HG03280 (cell line): ENCODE results near the gene PTPRU.

Experiments
- ATAC-seq: cut with Tn5 transposase; IDR thresholded peaks from one replicate; pipeline ENCODE4 v1.9.1; 2021; ENCODE audit warnings: mild to moderate bottlenecking, moderate library complexity; ENCODE audit not compliant: unreplicated experiment

PTPRU gene

DNA sequence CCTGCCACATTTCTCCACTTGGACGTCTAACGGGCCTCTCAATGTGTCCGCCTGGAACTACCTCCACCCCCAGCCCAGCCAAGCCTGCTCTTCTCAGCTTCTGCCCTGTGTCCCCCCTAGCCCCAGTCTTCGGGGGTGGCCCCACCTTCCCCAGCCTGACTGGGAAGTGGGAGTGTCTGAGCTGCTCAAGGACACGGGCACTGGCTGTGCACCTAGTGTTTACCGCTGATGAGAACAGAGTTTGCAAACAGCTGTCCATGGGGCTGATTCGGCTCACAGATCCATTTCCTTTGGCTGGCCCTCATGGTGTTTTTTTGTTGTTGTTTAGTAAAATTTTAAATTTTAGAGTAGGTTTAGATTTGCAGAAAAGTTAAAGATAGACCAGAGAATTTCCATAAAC, 121.1 kb downstream of the PTPRU start:
- no peak for ATAC-seq

DNA sequence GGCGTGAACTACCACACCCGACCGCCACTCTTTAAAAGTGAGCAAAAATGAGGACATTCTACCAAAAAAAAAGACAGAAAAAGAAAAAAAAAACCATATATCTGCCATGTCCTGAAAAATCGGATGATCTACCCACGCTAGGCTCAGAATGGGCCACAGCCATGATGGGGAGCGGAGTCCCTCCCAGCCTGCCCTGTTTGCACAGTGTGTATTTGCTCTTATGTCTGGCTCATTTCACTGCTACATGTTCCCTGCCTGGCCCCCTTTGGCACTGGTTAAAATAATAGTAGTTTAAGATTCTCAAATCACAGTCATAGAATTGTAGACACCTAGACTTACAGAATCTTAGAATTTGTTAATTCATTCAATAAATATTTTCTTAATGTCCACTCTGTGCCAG, 121.9 kb downstream of the PTPRU start:
- ATAC-seq, result no peak

DNA sequence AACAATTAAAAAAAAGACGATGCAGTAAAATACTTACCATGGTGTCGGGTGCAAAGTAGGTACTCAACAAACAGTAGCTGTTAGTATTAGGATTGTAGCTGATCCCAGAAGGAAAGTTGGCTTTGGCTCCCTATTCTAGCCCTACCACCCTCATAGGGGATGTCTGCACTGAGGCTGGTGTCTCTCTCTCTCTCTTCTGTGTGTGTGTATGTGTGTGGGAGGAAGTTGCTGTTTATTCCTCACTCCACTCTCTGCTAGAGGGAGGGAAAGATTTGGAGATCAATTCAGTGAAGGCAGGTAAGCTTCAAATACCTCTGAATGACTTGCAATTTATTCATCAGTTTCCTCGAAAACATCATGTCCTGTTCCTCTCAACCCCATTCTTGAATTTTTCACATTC, 124.4 kb downstream of the PTPRU start:
- ATAC-seq, result no peak

GRCh38 chr1:29361686-29362085, 125.4 kb downstream of the PTPRU start:
- ATAC-seq, result no peak

DNA sequence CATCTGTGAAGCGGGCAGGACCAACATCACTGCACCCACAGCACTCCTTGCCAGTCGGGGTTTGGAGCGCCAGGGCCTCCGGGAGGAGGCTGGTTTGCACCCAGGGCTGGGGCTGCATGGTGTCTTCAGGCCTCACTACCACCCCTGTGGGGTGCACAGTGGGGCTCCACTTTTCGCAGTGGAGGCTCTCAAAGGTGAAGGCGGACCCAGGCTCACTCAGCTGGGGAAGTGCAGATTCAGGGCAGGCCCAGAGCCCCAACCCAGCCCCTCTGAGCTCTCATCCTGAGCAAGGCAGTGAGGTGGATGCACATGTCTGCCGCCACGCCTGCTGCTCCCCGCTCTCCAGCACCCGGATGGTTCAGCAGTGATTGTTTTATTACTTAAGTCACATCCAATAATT, 125.8 kb downstream of the PTPRU start:
- ATAC-seq, result no peak

DNA sequence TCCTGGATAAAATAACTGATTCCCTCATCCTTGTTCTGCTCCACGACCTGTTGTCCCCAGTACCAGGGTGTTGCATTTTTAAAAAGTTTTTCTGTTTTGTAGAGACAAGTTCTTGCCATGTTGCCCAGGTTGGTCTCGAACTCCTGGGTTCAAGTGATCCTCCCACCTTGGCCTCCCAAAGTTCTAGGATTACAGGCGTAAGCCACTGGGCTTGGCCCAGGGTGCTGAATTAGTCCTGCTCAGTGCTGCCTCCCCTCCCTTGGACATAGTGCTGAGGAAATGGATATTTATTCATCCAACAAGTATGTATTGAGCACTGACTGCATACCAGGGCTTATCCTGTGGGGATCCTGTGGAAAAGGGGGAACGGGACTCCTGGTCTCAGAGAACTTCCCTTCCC, 126.4 kb downstream of the PTPRU start:
- ATAC-seq, result no peak

DNA sequence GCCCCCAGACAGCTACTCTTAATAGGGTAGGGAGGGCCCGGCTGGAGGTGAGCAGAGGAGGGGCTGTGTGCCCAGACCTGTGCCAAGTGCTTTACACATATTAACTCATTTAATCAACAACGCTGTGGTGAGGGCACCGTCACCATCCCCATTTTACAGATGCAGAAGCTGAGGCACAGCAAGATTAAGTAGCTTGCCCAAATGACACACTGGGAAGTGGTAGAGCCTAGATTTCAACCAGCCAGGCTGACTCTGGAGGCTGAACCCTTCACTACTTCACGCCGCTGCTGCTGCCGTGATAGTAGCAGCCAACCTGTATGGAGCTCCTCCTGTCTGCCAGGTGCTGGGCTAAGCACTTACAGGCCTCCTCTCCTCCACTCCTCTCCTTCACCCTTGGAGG, 127.2 kb downstream of the PTPRU start:
- no peak for ATAC-seq

DNA sequence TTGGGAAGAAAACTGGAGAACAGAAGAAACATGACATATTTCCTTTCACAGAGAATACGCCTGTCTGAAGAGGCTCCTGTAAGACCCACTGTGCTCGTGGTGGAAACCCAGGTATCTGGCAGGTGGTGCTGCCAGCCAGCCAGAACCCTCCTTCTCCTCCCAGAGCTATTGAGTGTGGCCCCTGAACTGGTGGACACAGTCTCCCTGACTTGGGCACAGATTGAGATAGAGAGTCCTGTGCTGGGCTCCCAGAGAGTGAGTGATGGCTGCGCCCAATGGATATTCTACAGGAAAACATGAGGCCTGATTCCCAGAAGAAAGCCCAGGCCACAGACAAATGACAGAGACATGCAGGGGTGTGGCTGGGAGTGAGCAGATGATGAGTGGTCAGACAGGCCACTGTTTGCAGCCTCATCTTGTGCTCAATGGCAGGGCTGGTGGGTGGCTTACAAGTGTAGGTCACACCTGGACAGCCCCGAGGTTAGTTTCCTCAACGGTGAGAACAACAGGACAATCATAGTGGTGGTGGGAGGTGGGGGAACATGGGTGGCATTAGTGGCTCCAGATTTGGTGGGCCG, 127.9 kb downstream of the PTPRU start:
- no peak for ATAC-seq

GRCh38 chr1:29365906-29366670, 129.8 kb downstream of the PTPRU start:
- ATAC-seq, result no peak

DNA sequence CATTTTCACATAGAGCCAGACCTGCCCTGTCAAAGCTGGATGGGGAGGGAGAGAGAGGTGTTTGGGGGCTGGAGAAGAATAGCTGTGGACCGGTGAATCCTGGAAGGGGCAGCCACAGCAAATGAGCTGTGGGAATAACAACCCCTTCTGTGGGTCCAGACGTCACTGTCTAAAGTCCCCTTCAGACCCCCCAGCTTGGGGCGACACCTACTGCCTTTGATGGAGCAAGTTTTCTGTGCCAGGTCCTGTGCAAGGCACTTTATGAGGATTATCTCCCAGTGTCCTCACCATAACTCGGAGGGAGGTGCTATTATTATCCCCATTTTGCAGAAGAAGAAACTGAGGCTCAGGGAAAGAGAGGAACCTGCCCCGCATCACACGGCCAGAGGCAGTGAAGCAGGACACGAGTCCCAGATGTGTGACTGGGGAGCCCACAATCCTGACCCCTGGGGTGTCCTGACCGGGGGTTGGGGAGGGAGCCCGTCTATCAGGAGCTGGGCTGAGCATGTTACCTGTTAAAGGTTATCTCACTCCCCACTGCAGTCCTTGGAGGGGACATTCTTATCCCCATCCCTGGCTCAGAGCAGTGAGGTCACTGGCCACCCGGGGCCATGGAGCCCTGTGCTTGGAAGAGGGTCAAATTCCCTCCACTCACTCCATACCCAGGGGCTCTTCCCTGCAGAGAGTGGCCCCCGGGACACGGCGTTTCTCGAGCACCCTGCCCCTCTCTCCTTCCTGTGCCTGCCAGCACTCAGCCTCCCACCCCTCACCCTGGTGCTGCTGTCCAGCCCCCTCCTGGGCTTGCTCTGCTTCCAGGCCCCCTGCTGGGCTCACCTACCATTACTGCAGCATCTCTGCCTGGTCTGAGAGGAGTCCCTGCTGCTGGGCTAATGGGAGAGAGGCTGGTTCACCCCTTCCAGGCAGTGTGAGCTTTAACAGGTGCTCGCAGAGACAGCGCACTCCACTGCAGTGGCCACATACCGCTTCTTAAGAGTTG, 132.9 kb downstream of the PTPRU start:
- ATAC-seq, result no peak

- ATAC-seq, result no peak
Observed at GRCh38 chr1:29370067-29370466, 133.7 kb downstream of the PTPRU start.

- no peak for ATAC-seq
Observed at GRCh38 chr1:29371332-29371731, 135.0 kb downstream of the PTPRU start.

DNA sequence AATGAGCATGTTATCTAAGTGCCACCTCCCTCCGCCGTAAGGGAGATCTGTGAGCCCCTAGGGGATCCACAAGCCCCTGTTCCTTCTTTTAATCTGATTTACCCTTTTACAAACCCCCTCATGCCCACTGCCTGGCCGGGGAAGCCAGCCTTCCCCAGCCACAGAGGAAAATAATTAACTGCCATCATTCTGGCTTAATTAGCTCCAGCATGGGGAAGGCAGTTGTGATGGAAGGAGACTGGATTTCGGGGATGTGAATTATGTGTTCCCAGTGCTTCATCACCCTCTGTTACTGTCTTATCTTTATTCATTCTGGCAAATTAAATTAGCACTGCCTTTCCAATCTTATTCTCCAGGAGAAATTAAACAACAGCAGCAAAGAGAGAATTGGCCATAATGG, 135.8 kb downstream of the PTPRU start:
- ATAC-seq, result no peak
